Activated CD4-positive, alpha-beta T cell treated with anti-CD3 and anti-CD28 coated beads for 36 hours (primary cell): Measurements from ENCODE around the gene FYN. TPM values are rescaled to one million over a fixed set of nuclear protein-coding genes. Genes with fewer than 3 reads are reported as not detected.

Experiments
- ATAC-seq: fragments of 200-7000 bp; cut with Tn5 transposase; one replicate; pipeline ENCODE4 v1.10.0; 2021; ENCODE audit warnings: mild to moderate bottlenecking, moderate library complexity
- CTCF ChIA-PET: fragments of 350-600 bp; sonication (Branson Sonifier 250); formaldehyde crosslinking; loops from one replicate; lab custom pipeline; 2021; ENCODE audit warnings: antibody characterized with exemption; lab: Charles Lee
- POLR2A ChIA-PET: fragments of 350-600 bp; sonication (Branson Sonifier 250); formaldehyde crosslinking; loops from one replicate; lab custom pipeline; 2021; ENCODE audit warnings: antibody characterized with exemption, inconsistent platforms; lab: Charles Lee
- DNase-seq: peaks from one replicate; pipeline ENCODE4 v3.0.0-alpha.2; 2020
- H3K27ac Mint-ChIP-seq: one replicate; pipeline ENCODE4 v1.8.0; 2021; ENCODE audit warnings: mixed read lengths
- H3K27me3 Mint-ChIP-seq: one replicate; pipeline ENCODE4 v1.8.0; 2021; ENCODE audit warnings: mixed read lengths
- H3K36me3 Mint-ChIP-seq: one replicate; pipeline ENCODE4 v1.8.0; 2021; ENCODE audit warnings: low read depth, mixed read lengths
- H3K4me1 Mint-ChIP-seq: one replicate; pipeline ENCODE4 v1.8.0; 2021; ENCODE audit warnings: mixed read lengths
- H3K4me3 Mint-ChIP-seq: one replicate; pipeline ENCODE4 v1.8.0; 2021; ENCODE audit warnings: mild to moderate bottlenecking, moderate library complexity, mixed read lengths
- H3K9me3 Mint-ChIP-seq: one replicate; pipeline ENCODE4 v1.8.0; 2021; ENCODE audit warnings: low read depth, mixed read lengths
- intact Hi-C, 2 experiments: fragments of 100-400 bp; cut with DNase I in 1 of 2; cut with micrococcal nuclease in 1 of 2; formaldehyde crosslinking; loops; one replicate each; pipeline versions ENCODE4 v1.14.2 to v1.15.1; 2022 to 2024; cut with DNase I, micrococcal nuclease
- total RNA-seq, 2 experiments: library from RNA; stranded (reverse); gene quantifications; one replicate each; pipeline ENCODE4 v1.2.3, GENCODE V29; 2021

FYN gene
- total RNA-seq, 2 experiments from 2014 or later, result 345 to 504 TPM

DNA sequence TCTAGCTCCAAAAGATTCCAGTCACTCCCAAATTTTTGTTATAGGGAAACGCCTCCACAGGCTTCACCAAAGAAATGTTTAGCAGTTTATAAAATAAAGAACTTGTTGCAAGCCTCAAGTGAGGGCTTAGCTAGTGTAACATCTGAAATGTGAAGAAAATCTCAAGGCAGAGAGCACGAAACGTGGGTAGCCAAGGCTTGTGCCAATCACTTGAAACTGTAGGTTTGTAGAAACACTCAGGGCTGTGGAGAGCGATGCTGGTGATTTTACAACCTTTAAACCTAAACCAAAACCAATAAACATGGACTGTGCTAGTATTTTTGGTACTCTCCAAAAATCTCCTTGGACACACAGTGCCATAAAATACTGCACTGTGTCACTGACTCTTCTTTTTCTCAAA is 159.4 kb downstream of the FYN start:
- ChIA-PET CTCF (interaction anchor here (0.8 to 1.2 kb wide), 3 partner anchors 70 to 331 kb away, joined by 4 read pairs; no protein-coding TSS in a partner anchor), POLR2A (no interaction called here)
- ATAC-seq, result no peak
- no peak for DNase-seq
- H3K4me1 Mint-ChIP-seq, result peaks cover 91% of the 10 kb centered on the region
- H3K9me3 Mint-ChIP-seq, result no peaks in the 10 kb centered on the region
- peak overlapping the region; percentile 74 for H3K27ac Mint-ChIP-seq
- no peaks in the 10 kb centered on the region for H3K27me3 Mint-ChIP-seq
- H3K4me3 Mint-ChIP-seq, result no peak overlapping the region
- intact Hi-C loops, result loop anchor here (2.0 to 10.0 kb wide), 5 partner anchors 33 to 451 kb away; no protein-coding TSS in a partner anchor
- peaks cover 81% of the 10 kb centered on the region for H3K36me3 Mint-ChIP-seq

DNA sequence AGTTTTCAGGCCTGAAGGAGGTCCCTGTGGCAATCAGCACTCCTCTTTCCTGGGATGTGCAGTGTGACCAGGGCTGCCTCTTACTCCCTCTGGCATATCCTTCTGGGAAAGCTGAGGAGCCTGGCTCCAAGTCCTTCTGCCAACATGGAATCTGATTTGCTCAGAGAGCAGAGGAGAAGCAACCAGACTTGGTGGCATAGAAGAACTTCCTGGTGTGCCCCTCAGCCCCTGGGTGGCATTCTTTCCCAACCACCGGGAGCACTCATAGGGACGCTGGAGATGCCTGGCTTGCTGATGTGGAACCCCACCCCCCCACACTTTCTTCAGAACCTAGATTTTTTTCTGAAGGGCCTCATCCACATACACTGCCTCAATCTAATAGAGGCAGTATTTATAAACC is 160.0 kb downstream of the FYN start:
- no peak for DNase-seq
- POLR2A ChIA-PET, result no interaction called here
- no peaks in the 10 kb centered on the region for H3K27me3 Mint-ChIP-seq
- no peak overlapping the region for H3K4me3 Mint-ChIP-seq
- peak overlapping the region; percentile 88 for H3K27ac Mint-ChIP-seq
- CTCF ChIA-PET, result interaction anchor here (1.1 kb wide), 1 partner anchor 331 kb away, joined by 4 read pairs; no protein-coding TSS in a partner anchor
- peaks cover 88% of the 10 kb centered on the region for H3K4me1 Mint-ChIP-seq
- H3K9me3 Mint-ChIP-seq, result no peaks in the 10 kb centered on the region
- H3K36me3 Mint-ChIP-seq, result peaks cover 80% of the 10 kb centered on the region
- intact Hi-C loops, result loop anchor here (5.0 to 10.0 kb wide), 3 partner anchors 34 to 452 kb away; no protein-coding TSS in a partner anchor
- no peak for ATAC-seq

DNA sequence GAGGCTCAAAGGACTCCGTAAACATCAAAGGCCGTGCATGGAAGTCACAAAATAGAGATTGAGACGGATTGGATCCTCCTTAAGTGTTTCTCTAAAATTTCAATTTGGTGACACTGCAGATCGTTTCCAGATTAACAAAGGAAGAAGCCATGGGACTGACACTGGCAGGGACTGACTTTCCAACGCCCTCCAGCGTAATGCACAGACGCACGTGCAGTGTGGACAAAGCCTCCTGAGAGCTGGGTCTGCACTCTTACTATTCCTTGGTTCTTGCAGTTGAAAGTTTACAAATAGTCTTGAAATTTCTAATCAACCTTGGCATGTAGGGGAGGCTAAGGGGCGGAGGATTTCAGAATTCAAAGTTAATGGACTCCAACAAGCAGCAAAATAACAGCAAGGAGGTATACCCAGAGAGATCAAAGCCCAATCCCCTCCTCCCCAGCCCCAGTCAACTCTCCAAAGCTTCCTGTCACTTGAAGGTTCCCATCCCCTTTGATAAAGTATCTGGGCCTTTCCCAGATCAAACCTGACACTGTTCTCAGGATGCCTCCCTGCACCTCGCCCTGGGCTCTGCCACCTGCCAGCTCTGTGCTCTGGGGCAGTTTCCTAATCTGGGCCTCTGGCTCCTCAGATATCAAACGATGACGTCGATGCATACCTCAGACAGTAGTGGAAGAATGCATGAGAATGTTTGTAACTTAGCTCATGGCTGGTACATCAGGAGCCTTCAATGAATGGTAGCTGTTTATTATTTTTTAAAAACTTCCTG is 161.1 kb downstream of the FYN start:
- no peak for ATAC-seq
- Mint-ChIP-seq H3K4me3 (no peak overlapping the region), H3K27ac (peak overlapping the region; percentile 88), H3K36me3 (peaks cover 84% of the 10 kb centered on the region), H3K4me1 (peaks cover 79% of the 10 kb centered on the region), H3K9me3 (no peaks in the 10 kb centered on the region), H3K27me3 (no peaks in the 10 kb centered on the region)
- intact Hi-C loops, result loop anchor here (2.0 to 10.0 kb wide), 4 partner anchors 35 to 453 kb away; partner anchors contain the start of gene FYN (in 1 of the 2)
- ChIA-PET POLR2A (interaction anchor here (0.5 to 0.6 kb wide), 2 partner anchors 11 to 284 kb away, joined by 3 read pairs; no protein-coding TSS in a partner anchor), CTCF (interaction anchor here (0.6 to 5.7 kb wide), 5 partner anchors 68 to 330 kb away, joined by 3 to 59 read pairs (median 4); no protein-coding TSS in a partner anchor)
- no peak for DNase-seq

GRCh38 chr6:111711476-111711875 is 161.8 kb downstream of the FYN start:
- ChIA-PET CTCF (interaction anchor here (0.6 to 5.7 kb wide), 11 partner anchors 10 to 331 kb away, joined by 4 to 59 read pairs (median 6); no protein-coding TSS in a partner anchor), POLR2A (interaction anchor here (1.9 kb wide), 1 partner anchor 48 kb away, joined by 6 read pairs; no protein-coding TSS in a partner anchor)
- Mint-ChIP-seq H3K27ac (peak overlapping the region; percentile 88), H3K4me3 (no peak overlapping the region), H3K4me1 (peaks cover 74% of the 10 kb centered on the region), H3K27me3 (no peaks in the 10 kb centered on the region), H3K9me3 (no peaks in the 10 kb centered on the region), H3K36me3 (peaks cover 85% of the 10 kb centered on the region)
- ATAC-seq (no peak), DNase-seq (no peak)
- intact Hi-C loops, result loop anchor here (2.0 to 10.0 kb wide), 4 partner anchors 36 to 453 kb away; partner anchors contain the start of gene FYN (in 1 of the 2)

- no peaks in the 10 kb centered on the region for H3K27me3 Mint-ChIP-seq
- intact Hi-C loops, result loop anchor here (1.0 to 10.0 kb wide), 9 partner anchors 36 to 454 kb away; partner anchors contain the start of gene FYN (in 2 of the 2)
- peaks cover 83% of the 10 kb centered on the region for H3K36me3 Mint-ChIP-seq
- no peak overlapping the region for H3K4me3 Mint-ChIP-seq
- ATAC-seq (no peak), DNase-seq (no peak)
- H3K4me1 Mint-ChIP-seq, result peaks cover 68% of the 10 kb centered on the region
- POLR2A ChIA-PET, result interaction anchor here (1.9 kb wide), 1 partner anchor 48 kb away, joined by 6 read pairs; no protein-coding TSS in a partner anchor
- no peaks in the 10 kb centered on the region for H3K9me3 Mint-ChIP-seq
- CTCF ChIA-PET, result interaction anchor here (0.6 to 5.7 kb wide), 33 partner anchors 11 to 351 kb away, joined by 3 to 59 read pairs (median 5); partner anchors contain the start of gene FYN
- H3K27ac Mint-ChIP-seq, result peak overlapping the region; percentile 88
Measured at GRCh38 chr6:111710911-111711310, 162.3 kb downstream of the FYN start.

GRCh38 chr6:111710439-111710838 is 162.8 kb downstream of the FYN start:
- Mint-ChIP-seq H3K27ac (peak overlapping the region; percentile 88), H3K36me3 (peaks cover 82% of the 10 kb centered on the region), H3K27me3 (no peaks in the 10 kb centered on the region), H3K9me3 (no peaks in the 10 kb centered on the region), H3K4me1 (peaks cover 64% of the 10 kb centered on the region), H3K4me3 (no peak overlapping the region)
- DNase-seq, result no peak
- intact Hi-C loops, result loop anchor here (1.0 to 10.0 kb wide), 9 partner anchors 37 to 454 kb away; partner anchors contain the start of gene FYN (in 2 of the 2)
- CTCF ChIA-PET, result interaction anchor here (0.6 to 5.7 kb wide), 42 partner anchors 11 to 451 kb away, joined by 3 to 59 read pairs (median 4); partner anchors contain the start of gene FYN
- no peak for ATAC-seq
- POLR2A ChIA-PET, result interaction anchor here (0.5 to 1.9 kb wide), 3 partner anchors 49 to 1612 kb away, joined by 3 to 6 read pairs (median 3); no protein-coding TSS in a partner anchor

DNA sequence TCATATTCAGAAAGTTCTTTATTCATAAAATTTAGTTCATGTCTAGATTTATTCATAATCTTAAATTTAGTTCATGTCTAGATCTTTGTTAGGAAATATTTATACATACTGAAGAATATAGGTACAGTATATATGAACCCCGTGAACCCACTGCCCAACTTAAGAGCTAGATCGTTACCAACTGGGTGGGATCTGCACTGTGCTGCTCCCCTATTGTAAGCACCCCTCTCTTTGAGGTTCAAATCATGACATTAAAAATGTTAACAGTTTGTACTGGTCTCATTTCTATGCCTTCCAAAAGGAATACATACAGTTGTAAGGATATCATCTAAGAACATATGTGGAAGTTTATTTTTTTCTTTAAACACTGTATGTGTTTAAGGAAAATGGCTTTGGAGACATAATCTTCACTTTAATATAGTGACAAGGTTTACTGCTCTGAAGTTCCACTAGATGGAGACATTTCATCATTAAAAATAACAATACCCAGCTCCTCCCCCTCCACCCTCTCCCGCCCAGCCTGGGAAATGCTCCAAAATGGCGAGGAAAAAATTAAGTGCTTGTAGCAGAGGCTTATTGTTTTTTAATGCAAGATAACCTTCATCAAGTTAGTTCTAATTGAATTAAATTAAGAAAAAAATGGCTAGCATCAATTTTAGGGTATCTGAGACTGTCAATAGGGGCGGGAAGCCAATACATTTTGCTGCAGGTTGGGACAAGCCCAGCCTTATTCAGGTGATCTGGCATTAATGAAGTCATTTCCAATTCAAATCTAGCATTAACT is 163.4 kb downstream of the FYN start:
- ChIA-PET POLR2A (interaction anchor here (0.5 to 1.9 kb wide), 4 partner anchors 49 to 1612 kb away, joined by 3 to 6 read pairs (median 3); no protein-coding TSS in a partner anchor), CTCF (interaction anchor here (0.6 to 5.7 kb wide), 41 partner anchors 12 to 450 kb away, joined by 3 to 59 read pairs (median 4); partner anchors contain the start of gene FYN)
- Mint-ChIP-seq H3K27ac (peak overlapping the region; percentile 88), H3K4me3 (no peak overlapping the region), H3K36me3 (peaks cover 80% of the 10 kb centered on the region), H3K27me3 (no peaks in the 10 kb centered on the region), H3K9me3 (no peaks in the 10 kb centered on the region), H3K4me1 (peaks cover 58% of the 10 kb centered on the region)
- intact Hi-C loops, result loop anchor here (1.0 to 10.0 kb wide), 9 partner anchors 37 to 455 kb away; partner anchors contain the start of gene FYN (in 2 of the 2)
- peak; percentile 81 for ATAC-seq
- DNase-seq, result peak; percentile 73

GRCh38 chr6:111709201-111709600 is 164.1 kb downstream of the FYN start:
- ATAC-seq (no peak), DNase-seq (no peak)
- Mint-ChIP-seq H3K27ac (peak overlapping the region; percentile 88), H3K4me1 (peaks cover 52% of the 10 kb centered on the region), H3K9me3 (no peaks in the 10 kb centered on the region), H3K27me3 (no peaks in the 10 kb centered on the region), H3K4me3 (no peak overlapping the region), H3K36me3 (peaks cover 78% of the 10 kb centered on the region)
- intact Hi-C loops, result no loop called here
- ChIA-PET CTCF (interaction anchor here (0.5 to 5.7 kb wide), 19 partner anchors 13 to 342 kb away, joined by 3 to 59 read pairs (median 7); partner anchors contain the start of gene FYN), POLR2A (interaction anchor here (0.7 kb wide), 1 partner anchor 146 kb away, joined by 3 read pairs; no protein-coding TSS in a partner anchor)

- intact Hi-C loops, result no loop called here
- DNase-seq, result no peak
- H3K36me3 Mint-ChIP-seq, result peaks cover 79% of the 10 kb centered on the region
- CTCF ChIA-PET, result interaction anchor here (0.8 to 5.7 kb wide), 4 partner anchors 12 to 334 kb away, joined by 3 to 59 read pairs (median 24); no protein-coding TSS in a partner anchor
- ATAC-seq, result no peak
- POLR2A ChIA-PET, result no interaction called here
- H3K4me3 Mint-ChIP-seq, result no peak overlapping the region
- H3K9me3 Mint-ChIP-seq, result no peaks in the 10 kb centered on the region
- peaks cover 45% of the 10 kb centered on the region for H3K4me1 Mint-ChIP-seq
- no peaks in the 10 kb centered on the region for H3K27me3 Mint-ChIP-seq
- peak overlapping the region; percentile 51 for H3K27ac Mint-ChIP-seq
Measured at GRCh38 chr6:111707773-111708172, 165.5 kb downstream of the FYN start.

DNA sequence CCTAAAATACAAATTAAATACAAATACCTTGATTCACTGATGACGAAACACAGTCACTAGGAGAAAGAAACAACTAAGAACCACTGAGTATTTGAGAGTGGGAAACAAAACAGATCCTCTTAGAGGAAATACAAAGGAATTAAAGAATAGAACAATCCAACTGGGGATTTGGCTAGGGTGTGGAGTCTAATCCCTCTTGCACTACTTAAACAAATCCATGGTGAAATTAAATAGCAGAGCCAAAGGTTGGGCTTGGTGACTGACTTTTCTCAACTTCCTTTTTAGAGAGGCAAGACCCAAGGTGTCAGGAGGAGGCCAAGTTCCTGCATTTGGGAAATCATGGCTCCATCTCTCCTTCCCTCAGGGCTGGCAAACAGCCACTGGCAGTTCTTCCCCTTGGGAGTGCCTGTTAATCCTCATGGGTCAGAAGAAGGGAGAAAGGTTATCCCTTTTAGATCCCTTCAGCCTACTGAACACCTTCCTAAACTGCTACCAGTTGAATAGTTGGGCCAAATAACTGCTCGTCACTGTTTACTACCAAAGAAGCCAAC is 166.3 kb downstream of the FYN start:
- Mint-ChIP-seq H3K27ac (peak overlapping the region; percentile 51), H3K4me3 (no peak overlapping the region), H3K9me3 (no peaks in the 10 kb centered on the region), H3K27me3 (no peaks in the 10 kb centered on the region), H3K4me1 (peaks cover 37% of the 10 kb centered on the region), H3K36me3 (peaks cover 76% of the 10 kb centered on the region)
- intact Hi-C loops, result no loop called here
- DNase-seq (no peak), ATAC-seq (no peak)
- ChIA-PET POLR2A (no interaction called here), CTCF (interaction anchor here (5.0 kb wide), 1 partner anchor 291 kb away, joined by 44 read pairs; no protein-coding TSS in a partner anchor)
